ENCODE measurements around the gene SPART.
"Not testable (repeated sequence)": the region's sequence is repeated elsewhere in the genome, so short reads cannot be mapped to it uniquely, and the experiment has no call there.

The SPART gene

GRCh38 chr13:36328821-36329220 is 17.4 kb downstream of the SPART start:
- H3K27ac ChIP-seq = no peak overlapping the region
- TF ChIP-seq CTCF (conservative IDR thresholded peaks at IDR 0.05) = no peak
- TF ChIP-seq ZFX (IDR thresholded peaks at IDR 0.05) = no peak

- no peak overlapping the region for H3K27ac ChIP-seq
Observed at GRCh38 chr13:36325912-36326311, 20.3 kb downstream of the SPART start.

GRCh38 chr13:36324881-36325280 is 21.3 kb downstream of the SPART start:
- H3K27ac ChIP-seq = 0 out of 2 replicates have a peak overlapping the region, but pooled peaks have one; percentile 11

More at GRCh38 chr13:36325912-36326311, 20.3 kb downstream of the SPART start:
- TF ChIP-seq CTCF (conservative IDR thresholded peaks at IDR 0.05) (no peak), ZFX (IDR thresholded peaks at IDR 0.05) (no peak)

GRCh38 chr13:36323951-36324566 is 22.1 kb downstream of the SPART start:
- no peak for TF ChIP-seq CTCF (conservative IDR thresholded peaks at IDR 0.05)
- TF ChIP-seq ZFX (IDR thresholded peaks at IDR 0.05) = no peak
- H3K27ac ChIP-seq = 0 out of 2 replicates have a peak overlapping the region, but pooled peaks have one; percentile 11

GRCh38 chr13:36323408-36323807 is 22.8 kb downstream of the SPART start:
- H3K27ac ChIP-seq = no peak overlapping the region
- no peak for TF ChIP-seq ZFX (IDR thresholded peaks at IDR 0.05)
- no peak for TF ChIP-seq CTCF (conservative IDR thresholded peaks at IDR 0.05)

- H3K27ac ChIP-seq = not testable (repeated sequence)
Observed at GRCh38 chr13:36319793-36320192, 26.4 kb downstream of the SPART start.

GRCh38 chr13:36313047-36313969 is 32.9 kb downstream of the SPART start:
- TF ChIP-seq ZFX (IDR thresholded peaks at IDR 0.05) (no peak), CTCF (conservative IDR thresholded peaks at IDR 0.05) (no peak)
- no peak overlapping the region for H3K27ac ChIP-seq

GRCh38 chr13:36310417-36311108 is 35.6 kb downstream of the SPART start:
- TF ChIP-seq CTCF (conservative IDR thresholded peaks at IDR 0.05) (no peak), ZFX (IDR thresholded peaks at IDR 0.05) (no peak)

More at GRCh38 chr13:36310417-36311108, 35.6 kb downstream of the SPART start:
- no peak overlapping the region for H3K27ac ChIP-seq

All from C4-2B (cell line).